Neural progenitor cell (in vitro differentiated cells): Measurements from ENCODE around the gene CYP11A1.

ENCODE experiments used
- EZH2 ChIP-seq: fragments of 200-600 bp; sonication (generic); IDR thresholded peaks from 2 replicates; pipeline ENCODE4 v1.6.1; 2017; ENCODE audit warnings: antibody characterized with exemption, mild to moderate bottlenecking, moderate library complexity
- TF ChIP-seq, protein P1 (sequence below): fragments of 200-600 bp; sonication (generic); IDR thresholded peaks from 2 replicates; pipeline ENCODE4 v1.5.1; 2017; ENCODE audit warnings: antibody characterized with exemption, mild to moderate bottlenecking

DNA sequence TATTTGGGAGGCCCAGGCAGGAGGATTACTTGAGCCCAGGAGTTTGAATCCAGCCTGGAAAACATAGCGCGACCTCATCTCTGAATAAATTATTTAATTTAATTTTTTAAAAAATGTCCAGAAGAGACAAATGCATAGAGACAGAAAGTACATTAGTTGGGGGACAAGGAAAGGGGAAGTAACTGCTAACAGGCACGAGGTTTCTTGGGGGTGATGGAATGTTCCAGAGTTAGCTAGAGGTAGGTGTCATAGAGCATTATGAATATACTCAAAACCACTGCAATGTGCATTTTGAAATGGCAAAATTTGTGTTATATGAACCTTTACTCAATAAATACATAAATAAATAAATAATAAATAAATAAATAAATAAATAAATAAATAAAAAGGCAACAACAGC lies 31.7 kb upstream of the CYP11A1 start:
- no peak for TF ChIP-seq EZH2
- TF ChIP-seq, protein P1, sequence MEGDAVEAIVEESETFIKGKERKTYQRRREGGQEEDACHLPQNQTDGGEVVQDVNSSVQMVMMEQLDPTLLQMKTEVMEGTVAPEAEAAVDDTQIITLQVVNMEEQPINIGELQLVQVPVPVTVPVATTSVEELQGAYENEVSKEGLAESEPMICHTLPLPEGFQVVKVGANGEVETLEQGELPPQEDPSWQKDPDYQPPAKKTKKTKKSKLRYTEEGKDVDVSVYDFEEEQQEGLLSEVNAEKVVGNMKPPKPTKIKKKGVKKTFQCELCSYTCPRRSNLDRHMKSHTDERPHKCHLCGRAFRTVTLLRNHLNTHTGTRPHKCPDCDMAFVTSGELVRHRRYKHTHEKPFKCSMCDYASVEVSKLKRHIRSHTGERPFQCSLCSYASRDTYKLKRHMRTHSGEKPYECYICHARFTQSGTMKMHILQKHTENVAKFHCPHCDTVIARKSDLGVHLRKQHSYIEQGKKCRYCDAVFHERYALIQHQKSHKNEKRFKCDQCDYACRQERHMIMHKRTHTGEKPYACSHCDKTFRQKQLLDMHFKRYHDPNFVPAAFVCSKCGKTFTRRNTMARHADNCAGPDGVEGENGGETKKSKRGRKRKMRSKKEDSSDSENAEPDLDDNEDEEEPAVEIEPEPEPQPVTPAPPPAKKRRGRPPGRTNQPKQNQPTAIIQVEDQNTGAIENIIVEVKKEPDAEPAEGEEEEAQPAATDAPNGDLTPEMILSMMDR, result no peak
